DOHH2 (cell line): ENCODE data around the gene CDH12.

ENCODE experiments used
- H3F3A ChIP-seq: fragments of 200-600 bp; sonication (generic), shearing (Covaris generic); 2 replicates; pipeline ENCODE4 v1.6.0; 2016; ENCODE audit warnings: antibody characterized with exemption, mild to moderate bottlenecking; ENCODE audit not compliant: control insufficient read depth, insufficient read depth
- H3K27ac ChIP-seq: fragments of 200-600 bp; sonication (generic); 2 replicates; pipeline ENCODE4 v1.5.1; 2014; ENCODE audit warnings: low read depth, mild to moderate bottlenecking, low read length, moderate library complexity
- H3K27me3 ChIP-seq: fragments of 200-600 bp; sonication (generic); 2 replicates; pipeline ENCODE4 v1.6.1; 2014; ENCODE audit warnings: mild to moderate bottlenecking, low read length, mixed read lengths; ENCODE audit not compliant: control insufficient read depth
- H3K36me3 ChIP-seq: fragments of 200-600 bp; sonication (generic); 2 replicates; pipeline ENCODE4 v1.6.1; 2014; ENCODE audit warnings: mild to moderate bottlenecking, low read length, moderate library complexity, mixed read lengths; ENCODE audit not compliant: control insufficient read depth
- H3K4me1 ChIP-seq: fragments of 200-600 bp; sonication (generic); 2 replicates; pipeline ENCODE4 v1.6.1; 2014; ENCODE audit warnings: mild to moderate bottlenecking, low read length, mixed read lengths; ENCODE audit not compliant: control insufficient read depth
- H3K4me2 ChIP-seq: fragments of 200-600 bp; sonication (generic); 2 replicates; pipeline ENCODE4 v1.6.0; 2014; ENCODE audit warnings: mild to moderate bottlenecking, low read length, moderate library complexity
- H3K4me3 ChIP-seq: fragments of 200-600 bp; sonication (generic); 2 replicates; pipeline ENCODE4 v1.5.1; 2014; ENCODE audit warnings: mild to moderate bottlenecking, low read length, mixed read lengths
- H3K79me2 ChIP-seq: fragments of 200-600 bp; sonication (generic); 2 replicates; pipeline ENCODE4 v1.6.1; 2014; ENCODE audit warnings: mild to moderate bottlenecking, low read length, mixed read lengths; ENCODE audit not compliant: control insufficient read depth
- H3K9me2 ChIP-seq: fragments of 200-600 bp; sonication (generic); replicated peaks from 2 replicates; pipeline ENCODE4 v1.6.1; 2014; ENCODE audit warnings: mild to moderate bottlenecking, low read length, mixed read lengths; ENCODE audit not compliant: control insufficient read depth
- H3K9me3 ChIP-seq: fragments of 200-600 bp; sonication (generic); 2 replicates; pipeline ENCODE4 v1.6.1; 2014; ENCODE audit warnings: antibody characterized with exemption, low read length, mixed read lengths; ENCODE audit not compliant: control insufficient read depth, insufficient read depth
- H4K20me1 ChIP-seq: fragments of 200-600 bp; sonication (generic); 2 replicates; pipeline ENCODE4 v1.6.0; 2014; ENCODE audit warnings: low read depth, mild to moderate bottlenecking, antibody characterized with exemption, low read length, moderate library complexity; ENCODE audit not compliant: control insufficient read depth, insufficient read depth
- CTCF ChIP-seq: fragments of 200-600 bp; sonication (generic); IDR thresholded peaks from one replicate; pipeline ENCODE4 v1.5.1; 2014; ENCODE audit warnings: antibody characterized with exemption, mild to moderate bottlenecking, low read depth, low read length; ENCODE audit not compliant: poor library complexity, severe bottlenecking
- EZH2phosphoT487 ChIP-seq: fragments of 200-600 bp; sonication (generic); IDR thresholded peaks from 2 replicates; pipeline ENCODE4 v1.6.1; 2017; ENCODE audit warnings: borderline replicate concordance, mild to moderate bottlenecking, antibody characterized with exemption, low read length, moderate library complexity, mixed read lengths

Gene CDH12

GRCh38 chr5:22709743-22710142, 143.4 kb downstream of the CDH12 start:
- Histone ChIP-seq H3K36me3 (no peaks in the 10 kb centered on the region), H3K9me3 (no peaks in the 10 kb centered on the region; the same call in 1 of the 2 replicates), H3K4me3 (no peak overlapping the region), H3K27me3 (no peaks in the 10 kb centered on the region), H3K9me2 (no peaks in the 10 kb centered on the region), H3K79me2 (no peaks in the 10 kb centered on the region), H4K20me1 (no peaks in the 10 kb centered on the region), H3K4me1 (no peaks in the 10 kb centered on the region), H3F3A (no peaks in the 10 kb centered on the region), H3K27ac (no peak overlapping the region), H3K4me2 (no peak overlapping the region)
- TF ChIP-seq CTCF (no peak), EZH2phosphoT487 (no peak)

- H3K4me3 ChIP-seq: no peak overlapping the region
- no peaks in the 10 kb centered on the region for H3K9me3 ChIP-seq
- H4K20me1 ChIP-seq: no peaks in the 10 kb centered on the region
- H3K9me2 ChIP-seq: no peaks in the 10 kb centered on the region
- no peaks in the 10 kb centered on the region for H3K79me2 ChIP-seq
- no peaks in the 10 kb centered on the region for H3K4me1 ChIP-seq
- H3F3A ChIP-seq: no peaks in the 10 kb centered on the region
- no peak overlapping the region for H3K4me2 ChIP-seq
- no peaks in the 10 kb centered on the region for H3K36me3 ChIP-seq
- H3K27ac ChIP-seq: no peak overlapping the region
- no peaks in the 10 kb centered on the region for H3K27me3 ChIP-seq
- TF ChIP-seq CTCF (no peak), EZH2phosphoT487 (no peak)
Measured at GRCh38 chr5:22708770-22709328, 144.3 kb downstream of the CDH12 start.

- H3K9me2 ChIP-seq: no peaks in the 10 kb centered on the region
- TF ChIP-seq CTCF: no peak
- no peak for TF ChIP-seq EZH2phosphoT487
- no peak overlapping the region for H3K27ac ChIP-seq
- no peak overlapping the region for H3K4me3 ChIP-seq
- H3K9me3 ChIP-seq: no peaks in the 10 kb centered on the region
- no peaks in the 10 kb centered on the region for H3K79me2 ChIP-seq
- H3K27me3 ChIP-seq: no peaks in the 10 kb centered on the region
- H3K4me1 ChIP-seq: no peaks in the 10 kb centered on the region
- H3F3A ChIP-seq: no peaks in the 10 kb centered on the region
- H3K36me3 ChIP-seq: no peaks in the 10 kb centered on the region
- no peak overlapping the region for H3K4me2 ChIP-seq
- no peaks in the 10 kb centered on the region for H4K20me1 ChIP-seq
Measured at GRCh38 chr5:22706901-22707300, 146.2 kb downstream of the CDH12 start.
